Measurements from ENCODE around the gene ITGA11. TPM values are rescaled to one million over a fixed set of nuclear protein-coding genes. Genes with fewer than 3 reads are reported as not detected.

The ITGA11 gene
- total RNA-seq, 2 donors from 2014 or later, result 0.99 to 1.0 TPM

DNA sequence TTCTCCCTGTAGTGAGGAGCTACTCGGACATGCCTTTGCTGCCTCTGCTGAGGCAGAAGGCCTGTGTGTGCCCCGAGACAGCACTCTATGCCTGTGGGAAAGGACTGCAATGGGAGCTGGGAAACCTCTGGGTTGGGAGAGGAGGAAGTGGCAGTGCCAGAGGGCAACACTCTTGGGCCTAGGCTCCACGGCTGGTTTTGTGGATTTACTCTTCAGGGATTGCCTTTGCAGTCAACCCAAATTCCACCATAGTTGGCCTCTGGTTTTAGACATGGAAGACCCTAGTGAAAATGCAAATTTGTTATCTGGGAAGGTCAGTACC, 46.8 kb downstream of the ITGA11 start:
- WGBS, 2 donors, result 62 to 86% methylated on average over 3 of the region's 3 CpGs

DNA sequence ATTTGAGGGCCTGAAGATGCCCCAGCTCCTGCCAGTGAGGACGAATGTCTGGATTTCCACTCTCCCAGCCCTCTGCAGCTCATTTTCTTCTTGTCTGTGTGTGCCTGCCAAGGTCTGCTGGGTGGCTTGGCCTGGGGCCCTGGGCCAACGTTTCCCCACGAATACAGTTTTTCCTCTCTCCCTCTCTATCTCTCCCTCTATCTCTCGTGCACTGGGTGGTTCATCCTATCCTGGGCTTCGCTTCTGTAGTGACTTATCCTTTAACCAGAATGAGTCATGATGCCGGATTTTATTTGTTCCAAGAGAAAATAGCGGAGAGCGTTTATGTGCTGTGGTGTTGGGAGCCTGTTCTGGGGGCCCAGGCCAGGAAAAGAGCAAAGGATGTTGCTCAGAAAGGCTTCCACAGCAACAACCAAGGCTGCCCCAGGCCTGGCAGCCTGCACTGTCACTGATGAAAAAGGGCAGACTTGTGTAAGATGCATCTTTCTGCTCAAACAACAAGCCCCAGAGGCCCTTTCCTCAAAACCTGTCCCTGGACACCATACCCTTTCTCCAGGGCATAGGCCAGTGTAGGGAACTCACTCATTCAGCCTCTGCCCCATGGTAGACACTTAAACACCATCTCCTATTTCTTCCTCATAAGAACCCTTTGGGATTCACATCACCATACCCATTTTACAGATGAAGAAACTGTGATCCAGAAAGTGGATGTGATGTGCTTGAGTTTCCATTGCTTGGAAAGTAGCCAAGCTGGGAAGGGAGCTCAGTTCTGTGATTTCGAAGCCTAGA, 47.3 kb downstream of the ITGA11 start:
- H3K4me1 ChIP-seq, result no peaks in the 10 kb centered on the region

More for the DNA sequence above, 46.8 kb downstream of the ITGA11 start:
- Histone ChIP-seq H3K4me3 (no peak overlapping the region), H3K27me3 (no peaks in the 10 kb centered on the region), H3K9me3 (no peaks in the 10 kb centered on the region), H3K4me1 (no peaks in the 10 kb centered on the region), H3K27ac (no peak overlapping the region), H3K36me3 (replicated peaks in 1 of 2; ENCODE audit: insufficient read depth in 1 of 2, low read depth in 2 of 2) (no peaks in the 10 kb centered on the region)
- ATAC-seq (no peak), DNase-seq (no peak)
- TF ChIP-seq, protein P1, sequence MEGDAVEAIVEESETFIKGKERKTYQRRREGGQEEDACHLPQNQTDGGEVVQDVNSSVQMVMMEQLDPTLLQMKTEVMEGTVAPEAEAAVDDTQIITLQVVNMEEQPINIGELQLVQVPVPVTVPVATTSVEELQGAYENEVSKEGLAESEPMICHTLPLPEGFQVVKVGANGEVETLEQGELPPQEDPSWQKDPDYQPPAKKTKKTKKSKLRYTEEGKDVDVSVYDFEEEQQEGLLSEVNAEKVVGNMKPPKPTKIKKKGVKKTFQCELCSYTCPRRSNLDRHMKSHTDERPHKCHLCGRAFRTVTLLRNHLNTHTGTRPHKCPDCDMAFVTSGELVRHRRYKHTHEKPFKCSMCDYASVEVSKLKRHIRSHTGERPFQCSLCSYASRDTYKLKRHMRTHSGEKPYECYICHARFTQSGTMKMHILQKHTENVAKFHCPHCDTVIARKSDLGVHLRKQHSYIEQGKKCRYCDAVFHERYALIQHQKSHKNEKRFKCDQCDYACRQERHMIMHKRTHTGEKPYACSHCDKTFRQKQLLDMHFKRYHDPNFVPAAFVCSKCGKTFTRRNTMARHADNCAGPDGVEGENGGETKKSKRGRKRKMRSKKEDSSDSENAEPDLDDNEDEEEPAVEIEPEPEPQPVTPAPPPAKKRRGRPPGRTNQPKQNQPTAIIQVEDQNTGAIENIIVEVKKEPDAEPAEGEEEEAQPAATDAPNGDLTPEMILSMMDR (IDR thresholded peaks at IDR 0.05), result no peak
- TF ChIP-seq POLR2A (IDR thresholded peaks at IDR 0.05), result no peak
- intact Hi-C loops (cut with DNase I), result no loop called here

DNA sequence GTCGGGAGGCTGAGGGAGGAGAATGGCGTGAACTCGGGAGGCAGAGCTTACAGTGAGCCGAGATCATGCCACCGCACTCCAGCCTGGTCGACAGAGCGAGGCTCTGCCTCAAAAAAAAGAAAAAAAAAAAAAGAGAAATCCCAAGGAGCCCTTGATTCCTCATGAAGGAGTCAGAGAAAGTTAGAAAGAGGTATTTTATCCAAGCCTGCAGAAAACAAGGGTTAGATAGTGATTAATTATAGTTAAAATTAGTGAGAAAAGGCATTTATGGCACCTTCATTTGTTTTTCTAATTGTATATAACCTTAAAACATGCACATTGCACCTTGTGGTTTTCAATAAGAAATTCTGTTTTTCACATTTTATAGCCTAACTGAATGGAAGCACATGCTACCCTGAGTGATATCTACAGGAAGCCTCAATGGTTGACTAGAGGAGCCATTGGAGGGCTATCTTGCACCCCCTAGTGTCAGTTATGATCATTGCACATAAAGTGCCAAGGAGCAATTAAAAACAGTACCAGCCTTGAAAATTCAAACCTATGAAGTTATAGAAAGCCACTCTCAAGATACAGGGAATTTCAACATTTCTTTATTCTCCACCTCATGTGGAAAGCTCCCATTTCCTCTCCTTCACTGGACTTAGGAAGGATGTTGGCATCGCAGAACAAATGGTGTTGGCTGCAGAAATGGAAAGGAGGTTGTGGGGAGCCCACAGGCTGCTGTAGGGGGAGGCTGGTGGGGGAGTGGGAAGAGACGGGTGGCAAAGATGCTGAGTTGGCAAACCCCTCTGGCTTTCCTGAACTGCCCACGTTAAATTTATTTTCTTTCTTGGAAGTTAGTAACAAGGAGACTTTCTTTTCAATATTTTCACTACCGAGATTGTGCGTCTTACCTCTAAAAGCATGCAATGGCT, 48.5 kb downstream of the ITGA11 start:
- intact Hi-C loops (cut with DNase I), result loop anchor here (5.0 kb wide), 1 partner anchor 81 kb away; no protein-coding TSS in a partner anchor
- no peaks in the 10 kb centered on the region for H3K4me1 ChIP-seq
- no peak for ATAC-seq

More for the DNA sequence above, 47.3 kb downstream of the ITGA11 start:
- WGBS, 2 donors, result 67 to 75% methylated on average over 8 to 9 of the region's 9 CpGs
- Histone ChIP-seq H3K9me3 (no peaks in the 10 kb centered on the region), H3K27me3 (no peaks in the 10 kb centered on the region), H3K4me3 (no peak overlapping the region), H3K27ac (no peak overlapping the region), H3K36me3 (replicated peaks in 1 of 2; ENCODE audit: insufficient read depth in 1 of 2, low read depth in 2 of 2) (no peaks in the 10 kb centered on the region)
- TF ChIP-seq, protein P1 (IDR thresholded peaks at IDR 0.05), result no peak
- DNase-seq (peak in 1 of 4 donors; percentile 14), ATAC-seq (peak; percentile 33)
- intact Hi-C loops (cut with DNase I), result loop anchor here (5.0 kb wide), 1 partner anchor 82 kb away; no protein-coding TSS in a partner anchor

DNA sequence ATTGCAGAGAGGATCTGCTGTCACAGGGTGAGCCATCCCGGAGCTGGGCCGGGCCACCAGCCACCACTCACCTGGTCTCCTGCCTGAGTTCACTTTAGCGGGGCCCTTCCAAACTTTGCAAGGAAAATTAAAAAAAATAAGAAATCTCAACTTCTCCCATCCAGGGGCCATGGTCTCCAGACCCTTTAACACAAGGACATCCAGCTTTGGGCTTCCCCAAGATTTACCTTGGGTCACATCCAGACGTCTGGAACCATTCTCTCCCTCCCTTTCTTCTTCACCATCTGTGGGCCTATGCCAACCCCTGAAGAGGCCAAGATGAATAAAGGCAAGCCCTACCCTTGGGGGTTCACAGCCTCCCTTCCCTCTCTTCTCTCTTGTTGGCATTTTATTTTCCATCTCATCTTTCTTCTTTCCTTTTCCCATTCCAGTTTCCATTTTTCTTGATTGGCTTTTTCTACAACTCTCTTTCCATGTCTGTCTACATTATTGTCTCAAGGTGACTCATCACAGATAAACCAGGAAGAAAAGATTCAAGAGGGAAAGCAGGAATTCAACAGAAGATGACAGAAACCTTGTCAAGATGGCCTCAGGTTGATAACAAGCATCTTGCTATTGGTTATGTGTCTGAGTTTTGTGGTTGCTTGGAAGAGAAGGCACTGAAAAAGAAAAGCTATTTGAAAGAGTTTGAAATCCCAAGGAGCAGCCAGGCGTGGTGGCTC, 49.5 kb downstream of the ITGA11 start:
- no peaks in the 10 kb centered on the region for H3K36me3 ChIP-seq (replicated peaks in 1 of 2; ENCODE audit: insufficient read depth in 1 of 2, low read depth in 2 of 2)
- TF ChIP-seq, protein P1 (IDR thresholded peaks at IDR 0.05), result no peak
- TF ChIP-seq POLR2A (IDR thresholded peaks at IDR 0.05), result no peak
- 84% methylated on average over 5 of the region's 5 CpGs for WGBS, 2 donors
- H3K27ac ChIP-seq, result no peak overlapping the region
- no peaks in the 10 kb centered on the region for H3K9me3 ChIP-seq
- ATAC-seq, result no peak
- DNase-seq, result no peak
- H3K4me3 ChIP-seq, result no peak overlapping the region
- no peaks in the 10 kb centered on the region for H3K27me3 ChIP-seq
- H3K4me1 ChIP-seq, result no peaks in the 10 kb centered on the region
- intact Hi-C loops (cut with DNase I), result loop anchor here (5.0 kb wide), 1 partner anchor 80 kb away; no protein-coding TSS in a partner anchor

More for the DNA sequence above, 48.5 kb downstream of the ITGA11 start:
- Histone ChIP-seq H3K9me3 (no peaks in the 10 kb centered on the region), H3K27me3 (no peaks in the 10 kb centered on the region), H3K36me3 (replicated peaks in 1 of 2; ENCODE audit: insufficient read depth in 1 of 2, low read depth in 2 of 2) (no peaks in the 10 kb centered on the region), H3K27ac (no peak overlapping the region), H3K4me3 (no peak overlapping the region)
- 79 to 88% methylated on average over 12 of the region's 12 CpGs for WGBS, 2 donors
- no peak for TF ChIP-seq POLR2A (IDR thresholded peaks at IDR 0.05)
- TF ChIP-seq, protein P1 (IDR thresholded peaks at IDR 0.05), result peak; percentile 15 to 70 (median 64)
- peak; percentile 28 to 57 (median 31) for DNase-seq
